Kidney (tissue), 14 donors: ENCODE results near the gene VTI1A. TPM values are rescaled to one million over a fixed set of nuclear protein-coding genes. Genes with fewer than 3 reads are reported as not detected.
A peak's percentile ranks its signal among the peaks of the same experiment; 100 is the strongest.

Experiments
- DNase-seq, 5 donors: peaks; one replicate each; pipeline ENCODE4 v3.0.0-alpha.2; 2013 to 2020
- FAIRE-seq: peaks from 2 replicates; lab custom pipeline; 2012; peaks lifted over from hg19 to GRCh38; lab: Jason Lieb, UNC
- H3K27ac ChIP-seq, 2 donors: one replicate each; pipeline ENCODE4 v1.7.0; 2013; ENCODE audit warnings: low read depth in 2 of 2, low read length in 2 of 2, inconsistent platforms in 1 of 2
- H3K27me3 ChIP-seq: one replicate; pipeline ENCODE4 v1.7.1; 2013; ENCODE audit warnings: low read length, inconsistent platforms; ENCODE audit not compliant: control insufficient read depth, insufficient read depth
- H3K36me3 ChIP-seq, 3 donors: one replicate each; pipeline versions ENCODE4 v1.7.0 to v1.7.1; 2013; ENCODE audit warnings: low read length in 3 of 3, control low read depth in 1 of 3, inconsistent platforms in 1 of 3; ENCODE audit not compliant: insufficient read depth in 3 of 3, control insufficient read depth in 2 of 3
- H3K4me1 ChIP-seq, 3 donors: one replicate each; pipeline versions ENCODE4 v1.7.0 to v1.7.1; 2013; ENCODE audit warnings: low read length in 3 of 3, inconsistent platforms in 1 of 3, low read depth in 1 of 3; ENCODE audit not compliant: control insufficient read depth in 2 of 3, insufficient read depth in 2 of 3
- H3K4me3 ChIP-seq, 3 donors: one replicate each; pipeline versions ENCODE4 v1.7.0 to v1.8.1; 2013; ENCODE audit warnings: low read length in 3 of 3, control low read depth in 1 of 3, inconsistent platforms in 1 of 3
- H3K9ac ChIP-seq, 3 donors: one replicate each; pipeline versions ENCODE4 v1.7.0 to v1.7.1; 2013; ENCODE audit warnings: low read length in 3 of 3, control low read depth in 1 of 3, inconsistent platforms in 1 of 3
- H3K9me3 ChIP-seq, 3 donors: one replicate each; pipeline versions ENCODE4 v1.7.0 to v1.7.1; 2013; ENCODE audit warnings: low read length in 3 of 3, control low read depth in 1 of 3, inconsistent platforms in 1 of 3; ENCODE audit not compliant: control insufficient read depth in 2 of 3, insufficient read depth in 1 of 3
- intact Hi-C: fragments of 100-400 bp; cut with DNase I; formaldehyde crosslinking; loops from one replicate; pipeline ENCODE4 v1.11.1; 2022
- polyA plus RNA-seq: library from polyadenylated mRNA; stranded (reverse); fragments of 350-450 nt; fragmentation: Illumina TruSeq; extraction: RNeasy Lipid Tissue Mini Kit (QIAGEN cat#74804); gene quantifications from one replicate; pipeline ENCODE4 v1.2.3, GENCODE V29; 2014; ENCODE audit warnings: low read depth, low replicate concordance; ENCODE audit not compliant: insufficient read depth
- total RNA-seq: library from RNA; stranded (reverse); fragmentation: NEBNext Ultra II Directional; extraction: Animal tissue kit (Norgen Biotek cat#: 25700); gene quantifications from one replicate; pipeline ENCODE4 v1.2.1, GENCODE V29; 2021
- TF ChIP-seq, protein P1 (sequence below): IDR thresholded peaks from 3 replicates; pipeline ENCODE4 v1.5.1; 2012; ENCODE audit warnings: mild to moderate bottlenecking, moderate library complexity, borderline replicate concordance; ENCODE audit not compliant: insufficient read depth; ENCODE audit errors: extremely low read depth
- donor health status: control.
- donor health status: control.
- donor health status: control.
- donor health status: control.
- donor health status: control.
- donor health status: DM: yes; HTN: yes; CAD: no.
- donor health status: Normal renal cell carcinoma (clear cell type).

VTI1A gene
- total and polyA plus RNA-seq, 2 donors from 2014 or later, result 9.2 to 41.8 TPM

DNA sequence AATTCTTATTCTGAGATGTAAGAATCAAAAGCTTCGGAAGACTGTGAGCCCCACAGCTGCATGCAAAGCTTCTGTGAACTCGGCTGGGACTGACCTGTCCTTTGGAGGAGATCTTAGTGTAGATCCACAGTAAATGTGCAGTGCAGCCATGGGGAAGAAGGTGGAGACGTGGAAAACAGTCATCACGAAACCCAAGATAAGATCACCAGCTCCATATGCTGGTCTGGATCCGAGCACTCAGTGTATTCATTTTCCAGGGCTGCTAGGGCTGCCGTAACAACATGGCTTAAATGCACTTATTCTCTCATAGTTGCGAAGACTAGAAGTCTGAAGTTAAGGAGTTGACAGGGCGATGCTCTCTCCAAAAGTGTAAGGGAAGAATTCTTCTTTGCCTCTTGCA, 360.0 kb downstream of the VTI1A start:
- TF ChIP-seq, protein P1, sequence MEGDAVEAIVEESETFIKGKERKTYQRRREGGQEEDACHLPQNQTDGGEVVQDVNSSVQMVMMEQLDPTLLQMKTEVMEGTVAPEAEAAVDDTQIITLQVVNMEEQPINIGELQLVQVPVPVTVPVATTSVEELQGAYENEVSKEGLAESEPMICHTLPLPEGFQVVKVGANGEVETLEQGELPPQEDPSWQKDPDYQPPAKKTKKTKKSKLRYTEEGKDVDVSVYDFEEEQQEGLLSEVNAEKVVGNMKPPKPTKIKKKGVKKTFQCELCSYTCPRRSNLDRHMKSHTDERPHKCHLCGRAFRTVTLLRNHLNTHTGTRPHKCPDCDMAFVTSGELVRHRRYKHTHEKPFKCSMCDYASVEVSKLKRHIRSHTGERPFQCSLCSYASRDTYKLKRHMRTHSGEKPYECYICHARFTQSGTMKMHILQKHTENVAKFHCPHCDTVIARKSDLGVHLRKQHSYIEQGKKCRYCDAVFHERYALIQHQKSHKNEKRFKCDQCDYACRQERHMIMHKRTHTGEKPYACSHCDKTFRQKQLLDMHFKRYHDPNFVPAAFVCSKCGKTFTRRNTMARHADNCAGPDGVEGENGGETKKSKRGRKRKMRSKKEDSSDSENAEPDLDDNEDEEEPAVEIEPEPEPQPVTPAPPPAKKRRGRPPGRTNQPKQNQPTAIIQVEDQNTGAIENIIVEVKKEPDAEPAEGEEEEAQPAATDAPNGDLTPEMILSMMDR, result no peak
- Histone ChIP-seq H3K36me3 (no peaks in the 10 kb centered on the region), H3K9me3 (no peaks in the 10 kb centered on the region), H3K27ac (no peak overlapping the region), H3K4me3 (no peak overlapping the region), H3K4me1 (peaks cover 0 to 3% (median under 1%) of the 10 kb centered on the region in 3 donors), H3K9ac (no peak overlapping the region), H3K27me3 (no peaks in the 10 kb centered on the region)
- FAIRE-seq (no peak), DNase-seq (peak in 1 of 5 donors; percentile 10)
- intact Hi-C loops, result no loop called here

DNA sequence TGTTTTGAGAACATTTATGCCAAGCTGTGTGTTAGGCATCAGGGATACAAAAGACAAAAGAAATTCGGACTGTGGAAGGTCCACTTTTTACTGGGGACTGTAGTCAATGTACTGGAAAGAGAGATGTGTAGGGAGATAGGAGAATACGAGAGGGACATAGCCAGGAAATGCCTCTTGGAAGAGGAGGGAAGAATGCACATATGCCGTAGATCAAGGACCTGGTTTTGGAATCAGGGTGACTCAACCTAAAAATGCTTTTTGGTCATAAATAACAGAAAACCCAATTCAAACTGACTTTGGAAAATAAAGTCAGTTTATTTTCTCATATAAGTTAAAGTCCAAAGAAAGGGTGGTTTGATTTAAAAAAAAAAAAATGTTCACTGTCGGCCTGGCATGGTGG, 362.7 kb downstream of the VTI1A start:
- FAIRE-seq, result no peak

DNA sequence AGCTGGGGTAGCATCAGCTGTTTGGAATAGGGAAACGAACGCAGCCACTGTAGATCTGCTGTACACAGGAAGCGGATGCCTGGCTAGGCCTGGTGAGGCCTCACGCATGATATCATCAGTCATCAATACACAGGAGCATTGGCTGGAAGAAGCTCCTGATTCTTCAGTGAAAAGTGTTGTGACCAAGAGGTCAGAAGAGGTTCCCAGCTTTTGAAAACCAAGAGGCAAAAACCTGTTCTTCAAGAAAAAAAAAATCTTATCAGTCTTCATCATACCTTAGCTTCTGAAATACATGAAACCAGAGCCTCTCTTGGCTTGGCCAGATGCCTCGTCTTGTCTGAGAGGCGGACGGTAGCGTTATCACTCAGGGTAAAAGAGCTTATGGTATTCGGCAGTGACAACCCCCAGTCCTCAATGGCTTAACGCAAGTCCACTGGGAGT, 363.7 kb downstream of the VTI1A start:
- H3K9ac ChIP-seq, result no peak overlapping the region
- no peak overlapping the region for H3K27ac ChIP-seq
- FAIRE-seq, result no peak
- H3K4me3 ChIP-seq, result no peak overlapping the region
- no peaks in the 10 kb centered on the region for H3K9me3 ChIP-seq
- H3K27me3 ChIP-seq, result no peaks in the 10 kb centered on the region
- DNase-seq, result peak in 1 of 5 donors; percentile 14
- TF ChIP-seq, protein P1, result no peak
- H3K36me3 ChIP-seq, result no peaks in the 10 kb centered on the region
- peaks cover 4 to 7% (median 5%) of the 10 kb centered on the region in 3 donors for H3K4me1 ChIP-seq
- intact Hi-C loops, result no loop called here

More for the DNA sequence above, 362.7 kb downstream of the VTI1A start:
- Histone ChIP-seq H3K27me3 (no peaks in the 10 kb centered on the region), H3K36me3 (no peaks in the 10 kb centered on the region), H3K4me1 (peaks cover 2 to 7% (median 5%) of the 10 kb centered on the region in 3 donors), H3K9me3 (no peaks in the 10 kb centered on the region), H3K9ac (no peak overlapping the region), H3K27ac (no peak overlapping the region), H3K4me3 (no peak overlapping the region)
- TF ChIP-seq, protein P1, result no peak
- intact Hi-C loops, result no loop called here
- peak in 1 of 5 donors; percentile 5 for DNase-seq
